GM12873 (cell line): ENCODE results near the gene FIZ1.

Experiments
- CTCF ChIP-seq: IDR thresholded peaks from 2 replicates; pipeline ENCODE4 v1.5.1; 2012; ENCODE audit warnings: low read depth, mild to moderate bottlenecking, moderate library complexity, low read length, control low read depth; ENCODE audit not compliant: insufficient read depth; ENCODE audit errors: missing control alignments

FIZ1 gene

GRCh38 chr19:55615543-55616394 lies 16.5 kb upstream of the FIZ1 start:
- no peak for TF ChIP-seq CTCF

GRCh38 chr19:55614711-55615542 lies 15.6 kb upstream of the FIZ1 start:
- no peak for TF ChIP-seq CTCF

- no peak for TF ChIP-seq CTCF
Observed at GRCh38 chr19:55613930-55614710, 14.8 kb upstream of the FIZ1 start.

GRCh38 chr19:55613396-55613795 lies 14.1 kb upstream of the FIZ1 start:
- TF ChIP-seq CTCF, result no peak

GRCh38 chr19:55611983-55612645 lies 12.8 kb upstream of the FIZ1 start:
- no peak for TF ChIP-seq CTCF

- no peak for TF ChIP-seq CTCF
Observed at GRCh38 chr19:55611300-55611982, 12.1 kb upstream of the FIZ1 start.
